H9 (cell line): ENCODE data around the gene SERPINB10. TPM values are rescaled to one million over a fixed set of nuclear protein-coding genes. Genes with fewer than 3 reads are reported as not detected.

Source experiments
- DNase-seq: peaks from one replicate; pipeline ENCODE4 v3.0.0-alpha.2; 2017
- H2AFZ ChIP-seq: one replicate; pipeline ENCODE4 v1.6.1; 2013; ENCODE audit warnings: mild to moderate bottlenecking, low read length, control low read depth, moderate library complexity
- H2AK5ac ChIP-seq: 2 replicates; pipeline ENCODE4 v1.6.1; 2013; ENCODE audit warnings: low read length, control low read depth, mixed read lengths; ENCODE audit not compliant: insufficient read length
- H2BK120ac ChIP-seq: one replicate; pipeline ENCODE4 v1.6.1; 2013; ENCODE audit warnings: low read depth, mild to moderate bottlenecking, low read length, control low read depth, inconsistent platforms; ENCODE audit not compliant: poor library complexity, severe bottlenecking
- H2BK12ac ChIP-seq: 2 replicates; pipeline ENCODE4 v1.6.1; 2013; ENCODE audit warnings: low read length, control low read depth, mixed read lengths, low read depth; ENCODE audit not compliant: insufficient read length
- H2BK15ac ChIP-seq: 2 replicates; pipeline ENCODE4 v1.6.1; 2013; ENCODE audit warnings: low read depth, low read length, control low read depth
- H2BK20ac ChIP-seq: one replicate; pipeline ENCODE4 v1.6.1; 2013; ENCODE audit warnings: low read depth, mild to moderate bottlenecking, low read length, control low read depth, inconsistent platforms; ENCODE audit not compliant: poor library complexity, severe bottlenecking
- H2BK5ac ChIP-seq: 2 replicates; pipeline ENCODE4 v1.6.1; 2013; ENCODE audit warnings: low read length, control low read depth, mixed read lengths; ENCODE audit not compliant: insufficient read length
- H3K14ac ChIP-seq: 2 replicates; pipeline ENCODE4 v1.6.1; 2013; ENCODE audit warnings: low read length, control low read depth; ENCODE audit not compliant: insufficient read depth
- H3K18ac ChIP-seq: 2 replicates; pipeline ENCODE4 v1.6.1; 2013; ENCODE audit warnings: low read depth, mild to moderate bottlenecking, mixed read lengths, low read length, control low read depth; ENCODE audit not compliant: insufficient read length
- H3K23ac ChIP-seq: 2 replicates; pipeline ENCODE4 v1.6.1; 2013; ENCODE audit warnings: low read length, control low read depth, mixed read lengths, low read depth; ENCODE audit not compliant: insufficient read length
- H3K23me2 ChIP-seq: 2 replicates; pipeline ENCODE4 v1.6.1; 2013; ENCODE audit warnings: low read depth, mild to moderate bottlenecking, mixed read lengths, low read length, control low read depth; ENCODE audit not compliant: insufficient read length, poor library complexity, severe bottlenecking
- H3K27ac ChIP-seq: 2 replicates; pipeline ENCODE4 v1.5.1; 2013; ENCODE audit warnings: low read length, control low read depth, mixed read lengths, low read depth; ENCODE audit not compliant: insufficient read length
- H3K27me3 ChIP-seq: 2 replicates; pipeline ENCODE4 v1.6.1; 2013; ENCODE audit warnings: low read length, control low read depth, inconsistent platforms; ENCODE audit not compliant: insufficient read depth
- H3K4ac ChIP-seq: 2 replicates; pipeline ENCODE4 v1.6.1; 2013; ENCODE audit warnings: low read depth, mild to moderate bottlenecking, control low read depth, inconsistent platforms, low read length, moderate library complexity
- H3K4me1 ChIP-seq: 2 replicates; pipeline ENCODE4 v1.6.1; 2013; ENCODE audit warnings: low read length, control low read depth, inconsistent platforms; ENCODE audit not compliant: insufficient read depth
- H3K4me2 ChIP-seq: 2 replicates; pipeline ENCODE4 v1.6.1; 2013; ENCODE audit warnings: low read length, control low read depth, mixed read lengths; ENCODE audit not compliant: insufficient read length, insufficient read depth
- H3K56ac ChIP-seq: 2 replicates; pipeline ENCODE4 v1.6.1; 2013; ENCODE audit warnings: low read depth, mild to moderate bottlenecking, mixed read lengths, low read length, control low read depth; ENCODE audit not compliant: insufficient read length
- H3K79me1 ChIP-seq: 2 replicates; pipeline ENCODE4 v1.6.1; 2013; ENCODE audit warnings: low read depth, mild to moderate bottlenecking, moderate library complexity, low read length, control low read depth, inconsistent platforms; ENCODE audit not compliant: insufficient read depth, poor library complexity, severe bottlenecking
- H3K79me2 ChIP-seq: 2 replicates; pipeline ENCODE4 v1.6.1; 2013; ENCODE audit warnings: low read length, control low read depth, inconsistent platforms; ENCODE audit not compliant: insufficient read depth
- H3K9ac ChIP-seq: 2 replicates; pipeline ENCODE4 v1.6.1; 2013; ENCODE audit warnings: low read length, control low read depth, mixed read lengths; ENCODE audit not compliant: insufficient read length; ENCODE audit errors: extremely low read depth
- H3K9me3 ChIP-seq: one replicate; pipeline ENCODE4 v1.6.1; 2013; ENCODE audit warnings: low read depth, low read length, inconsistent platforms; ENCODE audit not compliant: control insufficient read depth
- H3T11ph ChIP-seq: one replicate; pipeline ENCODE4 v1.6.1; 2013; ENCODE audit warnings: mild to moderate bottlenecking, low read length, control low read depth, inconsistent platforms
- H4K20me1 ChIP-seq: one replicate; pipeline ENCODE4 v1.6.1; 2013; ENCODE audit not compliant: control insufficient read depth, insufficient read length, insufficient read depth
- H4K5ac ChIP-seq: 2 replicates; pipeline ENCODE4 v1.6.1; 2013; ENCODE audit warnings: low read depth, mild to moderate bottlenecking, mixed read lengths, low read length, control low read depth; ENCODE audit not compliant: insufficient read length
- H4K8ac ChIP-seq: replicated peaks from 2 replicates; pipeline ENCODE4 v1.6.1; 2013; ENCODE audit warnings: low read length, control low read depth, mixed read lengths, low read depth; ENCODE audit not compliant: insufficient read length
- H4K91ac ChIP-seq: 2 replicates; pipeline ENCODE4 v1.6.1; 2013; ENCODE audit warnings: low read depth, mild to moderate bottlenecking, moderate library complexity, mixed read lengths, low read length, control low read depth; ENCODE audit not compliant: insufficient read length
- H3K27ac Mint-ChIP-seq, 3 experiments: 2 replicates in 2 of 3; 3 replicates in 1 of 3; pipeline ENCODE4 v1.8.0; 2020 to 2021; ENCODE audit warnings: mixed read lengths in 3 of 3, mild to moderate bottlenecking in 1 of 3, moderate library complexity in 1 of 3
- H3K27me3 Mint-ChIP-seq: 2 replicates; pipeline ENCODE4 v1.8.0; 2021; ENCODE audit warnings: low read depth, mild to moderate bottlenecking, moderate library complexity, mixed read lengths
- H3K36me3 Mint-ChIP-seq, 3 experiments: 2 replicates in 2 of 3; 3 replicates in 1 of 3; pipeline ENCODE4 v1.8.0; 2020 to 2021; ENCODE audit warnings: low read depth in 3 of 3, mixed read lengths in 3 of 3; ENCODE audit not compliant: insufficient read depth in 1 of 3
- H3K4me1 Mint-ChIP-seq, 2 experiments: 2 replicates each; pipeline ENCODE4 v1.8.0; 2020; ENCODE audit warnings: mixed read lengths in 2 of 2
- H3K4me3 Mint-ChIP-seq, 2 experiments: 2 replicates in 1 of 2; 3 replicates in 1 of 2; pipeline ENCODE4 v1.8.0; 2020 to 2021; ENCODE audit warnings: mild to moderate bottlenecking in 2 of 2, mixed read lengths in 2 of 2, moderate library complexity in 1 of 2
- H3K9me3 Mint-ChIP-seq, 2 experiments: 2 replicates in 1 of 2; 3 replicates in 1 of 2; pipeline ENCODE4 v1.8.0; 2020; ENCODE audit warnings: mild to moderate bottlenecking in 2 of 2, mixed read lengths in 2 of 2, moderate library complexity in 1 of 2
- CTCF ChIP-seq: fragments of 200-600 bp; sonication (generic); conservative IDR thresholded peaks from 3 replicates; pipeline ENCODE4 v1.8.0; 2021; ENCODE audit warnings: antibody characterized with exemption, mild to moderate bottlenecking
- WGBS: extraction: QIAGEN DNeasy Blood & Tissue Kit; methylation state at CpG from one replicate; pipeline ENCODE4 v1.1.7; 2013; ENCODE audit warnings: missing lambda C conversion rate, low lambda C conversion rate, mixed read lengths; ENCODE audit not compliant: insufficient read length; ENCODE audit errors: extremely low coverage; 5-methylcytosine and 5-hydroxymethylcytosine counted together
- total RNA-seq: library from RNA; stranded (reverse); gene quantifications from 2 replicates; pipeline ENCODE4 v1.2.1, GENCODE V29; 2021

SERPINB10 gene
- total RNA-seq, 1 experiment from 2014 or later = not detected

GRCh38 chr18:63936156-63936931 lies 28.6 kb downstream of the SERPINB10 start:
- H2AK5ac ChIP-seq = no peak overlapping the region
- H3K18ac ChIP-seq = no peak overlapping the region
- H4K8ac ChIP-seq = no peak overlapping the region
- DNase-seq = peak; percentile 92
- no peak overlapping the region for H3K27ac ChIP-seq
- no peak overlapping the region for H3K27ac Mint-ChIP-seq
- H4K91ac ChIP-seq = no peak overlapping the region
- peaks cover 26% of the 10 kb centered on the region for H3K27me3 Mint-ChIP-seq
- peak overlapping the region; percentile 10 for H2BK120ac ChIP-seq
- no peaks in the 10 kb centered on the region for H3K9me3 Mint-ChIP-seq
- no peaks in the 10 kb centered on the region for H3K9me3 ChIP-seq
- H4K20me1 ChIP-seq = no peaks in the 10 kb centered on the region
- H2BK12ac ChIP-seq = no peak overlapping the region
- H3K4me1 ChIP-seq = no peaks in the 10 kb centered on the region
- H3K9ac ChIP-seq = no peak overlapping the region
- peak overlapping the region; percentile 52 for H3K4me2 ChIP-seq
- TF ChIP-seq CTCF = peak; percentile 79
- H3K27me3 ChIP-seq = no peaks in the 10 kb centered on the region; the same call in 1 of the 2 replicates
- H3K14ac ChIP-seq = 0 out of 2 replicates have a peak overlapping the region, but pooled peaks have one; percentile 10
- H3K56ac ChIP-seq = no peak overlapping the region
- H3T11ph ChIP-seq = no peak overlapping the region
- H3K23ac ChIP-seq = no peak overlapping the region
- no peaks in the 10 kb centered on the region for H3K36me3 Mint-ChIP-seq
- H3K23me2 ChIP-seq = no peaks in the 10 kb centered on the region
- H2AFZ ChIP-seq = peak overlapping the region; percentile 26
- WGBS = no CpG with 5 or more reads among the region's 54 CpGs
- no peaks in the 10 kb centered on the region for H3K79me2 ChIP-seq
- peak overlapping the region in 1 of 2 experiments; percentile 78; a peak in 3 of 5 replicates for H3K4me3 Mint-ChIP-seq
- H2BK5ac ChIP-seq = no peak overlapping the region
- H2BK20ac ChIP-seq = no peak overlapping the region
- H3K4ac ChIP-seq = no peak overlapping the region
- no peak overlapping the region for H4K5ac ChIP-seq
- no peaks in the 10 kb centered on the region for H3K4me1 Mint-ChIP-seq
- H3K79me1 ChIP-seq = no peaks in the 10 kb centered on the region
- H2BK15ac ChIP-seq = no peak overlapping the region
